T47D (cell line): ENCODE results near the gene ORAI1.
"Not testable (repeated sequence)": the region's sequence is repeated elsewhere in the genome, so short reads cannot be mapped to it uniquely, and the experiment has no call there.

Experiments used
- DNase-seq, 2 experiments: peaks; one replicate each; pipeline versions ENCODE4 v3.0.0 to v3.0.0-alpha.2; 2011 to 2012; ENCODE audit warnings: low read depth in 1 of 2, low spot score in 1 of 2
- JUND ChIP-seq: IDR thresholded peaks from 2 replicates; pipeline ENCODE4 v1.6.1; 2012; ENCODE audit warnings: low read depth
- in situ Hi-C: cut with HindIII; loops from 2 replicates; pipeline ENCODE4 v1.10.0; 2016; ENCODE audit warnings: low sequenced_read_pairs, low pct_unique_long_range_greater_than_20kb

Gene ORAI1

DNA sequence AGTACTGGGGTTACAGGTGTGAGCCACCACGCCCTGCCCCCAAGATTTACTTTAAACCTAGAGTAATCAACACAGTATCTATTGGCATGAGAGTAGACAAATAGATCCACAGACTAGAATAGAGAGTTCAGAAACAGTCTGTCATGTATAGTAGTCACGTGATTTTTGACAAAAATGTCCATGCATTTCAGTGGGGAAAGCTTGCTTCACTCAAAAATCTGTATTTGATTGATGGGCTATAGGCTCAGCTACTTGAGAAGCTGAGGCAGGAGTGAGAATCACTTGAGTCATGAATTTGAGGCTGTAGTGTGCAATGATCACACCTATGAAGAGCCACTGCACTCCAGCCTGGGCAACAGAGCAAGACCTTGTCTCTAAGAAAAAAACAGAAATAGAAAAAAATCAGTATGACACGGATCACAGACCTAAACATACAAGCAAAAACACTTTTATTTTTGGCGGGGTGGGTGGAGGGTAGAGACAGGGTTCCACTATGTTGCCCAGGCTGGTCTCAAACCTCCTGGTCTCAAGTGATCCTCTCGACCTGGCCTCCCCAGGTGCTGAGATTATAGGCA is 7.6 kb upstream of the ORAI1 start:
- in situ Hi-C loops, result no loop called here
- DNase-seq, result no peak
- no peak for TF ChIP-seq JUND

DNA sequence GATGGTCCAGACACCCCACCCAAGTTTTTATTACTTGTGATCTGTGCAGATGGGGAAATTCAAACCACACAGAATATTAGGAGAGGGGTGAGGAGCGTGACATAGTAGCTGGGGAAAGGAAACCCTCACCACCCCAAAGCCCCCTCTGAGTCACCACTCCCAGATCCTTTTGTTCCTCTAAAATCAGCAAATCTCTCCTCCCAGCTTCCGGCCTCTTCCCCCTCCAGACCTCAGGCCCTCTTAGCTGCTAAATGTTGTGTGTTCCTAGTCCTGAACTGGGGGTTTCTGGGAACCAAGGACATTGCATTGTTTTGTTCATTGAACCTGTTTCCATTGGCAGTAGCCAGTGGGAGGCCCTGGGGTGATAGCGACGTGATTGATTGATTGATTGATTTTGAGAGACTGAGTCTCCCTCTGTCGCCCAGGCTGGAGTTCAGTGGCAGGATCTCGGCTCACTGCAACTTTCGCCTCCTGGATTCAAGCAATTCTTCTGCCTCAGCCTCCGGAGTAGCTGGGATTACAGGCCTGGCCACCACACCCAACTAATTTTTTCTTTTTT is 5.9 kb upstream of the ORAI1 start:
- no peak for TF ChIP-seq JUND
- in situ Hi-C loops, result no loop called here
- DNase-seq, result no peak

GRCh38 chr12:121626853-121627640 is 717 bp downstream of the ORAI1 start:
- in situ Hi-C loops, result no loop called here
- DNase-seq, result peak; percentile 66 to 75
- TF ChIP-seq JUND, result no peak

- in situ Hi-C loops, result no loop called here
- no peak for DNase-seq
- no peak for TF ChIP-seq JUND
Observed at GRCh38 chr12:121628037-121628436, 1.7 kb downstream of the ORAI1 start.

DNA sequence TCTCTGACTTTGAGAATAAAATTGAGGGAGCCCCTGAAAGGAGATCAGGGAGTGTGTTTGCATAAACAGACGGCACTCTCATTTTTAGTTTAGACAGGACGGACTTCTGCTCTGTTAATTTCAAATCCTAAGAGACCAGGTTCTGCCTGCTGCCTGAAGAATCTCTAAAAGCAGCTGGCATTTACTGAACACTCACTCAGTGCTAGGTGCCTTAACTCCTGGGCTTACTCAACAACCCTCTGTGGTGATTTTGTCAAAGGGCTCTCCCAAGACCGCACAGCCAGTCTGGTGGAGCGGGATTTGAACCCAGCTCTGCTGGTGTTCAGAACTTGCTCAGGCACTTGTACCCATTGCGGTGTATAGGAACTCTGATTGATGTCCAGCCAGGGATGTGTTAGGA is 2.2 kb downstream of the ORAI1 start:
- in situ Hi-C loops, result no loop called here
- TF ChIP-seq JUND, result no peak
- DNase-seq, result no peak

- in situ Hi-C loops, result no loop called here
- DNase-seq, result no peak
- TF ChIP-seq JUND, result no peak
Observed at GRCh38 chr12:121630791-121631355, 4.5 kb downstream of the ORAI1 start.

DNA sequence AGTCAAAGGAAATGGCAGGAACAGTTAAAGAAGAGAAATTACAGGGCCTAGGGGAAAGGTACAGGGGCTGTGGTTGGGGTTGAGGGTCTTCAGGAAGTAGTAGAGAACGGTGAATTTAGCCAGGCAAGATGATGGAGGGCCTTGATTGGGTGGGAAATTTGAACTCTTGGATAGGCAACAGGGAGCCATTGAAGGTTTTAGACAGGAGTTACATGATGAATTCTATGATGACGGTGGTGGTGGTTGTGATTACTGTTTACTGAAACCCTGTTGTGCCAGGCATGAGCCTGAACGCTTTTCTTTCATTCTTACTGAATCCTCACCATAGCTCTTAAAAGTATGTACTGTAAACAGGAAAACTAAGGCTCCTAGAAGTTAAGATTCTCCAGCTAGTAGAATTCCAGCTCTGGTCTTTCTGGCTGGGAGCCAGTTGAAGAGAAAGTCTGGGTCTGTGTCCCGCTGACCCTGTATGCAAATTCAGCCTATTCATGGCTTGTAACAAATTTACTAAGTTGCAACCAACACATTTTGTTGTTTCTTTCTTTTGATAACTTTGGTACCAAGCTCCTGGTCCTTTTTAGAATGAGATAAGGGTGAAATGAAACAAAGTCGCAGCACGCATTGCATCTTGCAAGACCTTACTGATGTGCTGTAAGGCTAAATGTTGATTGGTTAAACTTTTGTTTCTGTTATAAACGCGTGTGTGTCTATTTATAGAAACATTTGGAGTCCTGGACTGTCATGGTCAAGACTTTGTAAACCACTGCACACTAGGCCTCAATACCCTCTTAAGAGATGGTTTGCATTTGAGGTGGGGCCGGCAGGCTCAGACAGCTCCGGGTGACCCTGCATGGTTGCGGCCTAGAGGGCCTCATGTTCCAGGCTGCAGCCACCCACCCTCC is 6.0 kb downstream of the ORAI1 start:
- DNase-seq, result no peak
- in situ Hi-C loops, result no loop called here
- TF ChIP-seq JUND, result no peak

DNA sequence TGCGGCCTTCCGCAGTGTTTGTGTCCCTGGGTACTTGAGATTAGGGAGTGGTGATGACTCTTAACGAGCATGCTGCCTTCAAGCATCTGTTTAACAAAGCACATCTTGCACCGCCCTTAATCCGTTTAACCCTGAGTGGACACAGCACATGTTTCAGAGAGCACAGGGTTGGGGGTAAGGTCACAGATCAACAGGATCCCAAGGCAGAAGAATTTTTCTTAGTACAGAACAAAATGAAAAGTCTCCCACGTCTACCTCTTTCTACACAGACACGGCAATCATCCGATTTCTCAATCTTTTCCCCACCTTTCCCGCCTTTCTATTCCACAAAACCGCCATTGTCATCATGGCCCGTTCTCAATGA is 7.5 kb downstream of the ORAI1 start:
- in situ Hi-C loops, DNase-seq: not testable (repeated sequence)

DNA sequence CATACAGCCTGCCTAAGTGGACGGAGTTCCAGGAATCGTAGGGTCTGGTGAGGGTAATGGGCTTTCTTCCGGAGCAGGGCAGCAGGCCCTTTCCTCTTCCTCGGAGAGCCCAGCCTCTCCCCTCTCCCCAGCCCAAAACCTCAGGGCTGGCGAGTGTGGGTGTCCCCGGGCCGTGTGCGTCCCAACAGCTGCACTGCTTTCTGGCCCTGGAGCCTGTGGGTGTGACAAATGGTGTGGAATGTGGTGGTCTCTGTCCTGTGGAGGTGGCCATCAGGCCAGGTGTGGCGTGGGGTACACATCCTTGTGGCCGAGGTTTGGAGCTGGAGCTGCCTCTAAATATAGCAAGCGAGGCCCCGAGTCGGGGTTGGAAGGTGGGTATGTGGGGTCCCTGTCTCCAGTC is 8.5 kb downstream of the ORAI1 start:
- in situ Hi-C loops, result no loop called here
- no peak for TF ChIP-seq JUND
- no peak for DNase-seq

- TF ChIP-seq JUND, result no peak
- peak; percentile 50 to 68 for DNase-seq
- in situ Hi-C loops, result no loop called here
Observed at GRCh38 chr12:121637231-121637914, 11.0 kb downstream of the ORAI1 start.

DNA sequence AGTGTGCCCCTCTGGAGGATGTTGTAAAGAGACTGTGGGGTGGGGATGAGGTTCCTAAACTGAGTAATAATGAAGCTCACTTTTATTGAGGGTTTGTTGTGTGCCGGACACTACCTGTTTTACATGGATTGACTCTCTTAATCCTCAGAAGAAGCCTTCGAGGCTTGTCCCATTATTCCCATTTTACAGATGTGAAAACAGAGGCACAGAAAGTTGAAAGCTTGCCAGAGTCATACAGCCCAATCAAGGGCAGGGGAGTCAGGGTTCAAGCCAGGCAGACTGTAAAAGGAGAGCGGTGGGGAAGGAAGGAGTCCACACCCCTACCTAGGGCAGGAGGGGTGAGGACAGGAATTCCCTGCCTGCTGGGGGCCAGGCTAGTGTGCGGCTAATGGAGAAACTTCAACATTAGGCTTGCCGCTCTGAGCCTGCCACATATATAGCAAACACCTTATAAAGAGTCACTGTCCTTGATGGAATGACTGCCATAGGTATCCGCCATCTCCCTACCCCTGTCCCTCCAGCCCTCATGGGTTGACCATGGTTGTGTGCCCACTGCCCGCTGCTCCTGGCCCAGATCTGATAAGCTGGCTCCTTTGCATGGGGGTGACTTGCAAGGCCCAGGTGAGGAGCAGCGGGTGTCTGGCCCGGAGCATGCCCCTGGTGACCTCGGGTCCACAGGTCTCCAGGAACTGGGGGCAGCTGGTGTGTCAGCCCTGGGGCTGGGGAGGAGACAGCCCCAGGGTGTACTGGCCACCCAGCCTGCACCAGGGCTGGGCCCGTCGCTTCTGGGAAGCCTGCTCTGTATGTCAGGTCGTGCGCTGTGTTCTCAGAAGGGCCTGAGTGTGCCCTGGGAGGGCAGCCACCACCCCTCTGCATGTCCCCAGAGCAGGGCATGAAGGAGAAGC is 12.2 kb downstream of the ORAI1 start:
- no peak for DNase-seq
- in situ Hi-C loops, result no loop called here
- no peak for TF ChIP-seq JUND
